Muscle of arm (tissue), 12 donors: Measurements from ENCODE around the gene ETV3L. TPM values are rescaled to one million over a fixed set of nuclear protein-coding genes. Genes with fewer than 3 reads are reported as not detected.

Experiments used
- DNase-seq: peaks from one replicate; pipeline ENCODE4 v3.0.0-alpha.2; 2013
- polyA plus RNA-seq, 12 donors: library from polyadenylated mRNA; unstranded; fragments of 120-200 nt; gene quantifications; one replicate each; pipeline ENCODE4 v1.2.1, GENCODE V29; 2013; ENCODE audit not compliant: insufficient read length in 12 of 12

The ETV3L gene
- polyA plus RNA-seq, 12 donors, result 0.09 to 0.12 TPM; not detected in 10

- no peak for DNase-seq
Observed at GRCh38 chr1:157132111-157132510, 32.5 kb upstream of the ETV3L start.

GRCh38 chr1:157131281-157131680 lies 31.7 kb upstream of the ETV3L start:
- no peak for DNase-seq

- no peak for DNase-seq
Observed at GRCh38 chr1:157124855-157125254, 25.2 kb upstream of the ETV3L start.

- DNase-seq, result no peak
Observed at GRCh38 chr1:157119448-157119847, 19.8 kb upstream of the ETV3L start.

GRCh38 chr1:157119008-157119407 lies 19.4 kb upstream of the ETV3L start:
- DNase-seq, result no peak

- DNase-seq, result no peak
Observed at GRCh38 chr1:157117527-157118057, 18.0 kb upstream of the ETV3L start.

GRCh38 chr1:157116737-157117103 lies 17.1 kb upstream of the ETV3L start:
- no peak for DNase-seq

GRCh38 chr1:157115851-157116736 lies 16.5 kb upstream of the ETV3L start:
- DNase-seq, result no peak

GRCh38 chr1:157115429-157115838 lies 15.8 kb upstream of the ETV3L start:
- no peak for DNase-seq

GRCh38 chr1:157114183-157115121 lies 14.8 kb upstream of the ETV3L start:
- no peak for DNase-seq

- DNase-seq, result no peak
Observed at GRCh38 chr1:157113631-157114030, 14.0 kb upstream of the ETV3L start.

- DNase-seq, result no peak
Observed at GRCh38 chr1:157113106-157113505, 13.5 kb upstream of the ETV3L start.

- no peak for DNase-seq
Observed at GRCh38 chr1:157112186-157112867, 12.7 kb upstream of the ETV3L start.

- no peak for DNase-seq
Observed at GRCh38 chr1:157111396-157112165, 12.0 kb upstream of the ETV3L start.

GRCh38 chr1:157110686-157111085 lies 11.1 kb upstream of the ETV3L start:
- no peak for DNase-seq

- no peak for DNase-seq
Observed at GRCh38 chr1:157110003-157110402, 10.4 kb upstream of the ETV3L start.

- DNase-seq, result no peak
Observed at GRCh38 chr1:157108448-157108847, 8.8 kb upstream of the ETV3L start.

GRCh38 chr1:157107702-157108101 lies 8.1 kb upstream of the ETV3L start:
- DNase-seq, result no peak

GRCh38 chr1:157106813-157107189 lies 7.2 kb upstream of the ETV3L start:
- no peak for DNase-seq

- DNase-seq, result no peak
Observed at GRCh38 chr1:157105988-157106812, 6.6 kb upstream of the ETV3L start.
